Spinal cord (tissue), 10 donors: ENCODE data around the gene KLHDC8B. TPM values are rescaled to one million over a fixed set of nuclear protein-coding genes. Genes with fewer than 3 reads are reported as not detected.
A peak's percentile ranks its signal among the peaks of the same experiment; 100 is the strongest.
"Not testable (repeated sequence)": the region's sequence is repeated elsewhere in the genome, so short reads cannot be mapped to it uniquely, and the experiment has no call there.

Experiments
- DNase-seq, 6 donors: peaks; one replicate each; pipeline versions ENCODE4 v3.0.0 to v3.0.0-alpha.2; 2013 to 2015; ENCODE audit warnings: low spot score in 6 of 6, low read depth in 4 of 6
- H3K27ac ChIP-seq: one replicate; pipeline ENCODE4 v1.5.1; 2013; ENCODE audit warnings: low read depth, low read length, control low read depth
- H3K27me3 ChIP-seq: one replicate; pipeline ENCODE4 v1.6.1; 2013; ENCODE audit warnings: low read length; ENCODE audit not compliant: control insufficient read depth, insufficient read depth
- H3K36me3 ChIP-seq: one replicate; pipeline ENCODE4 v1.6.1; 2013; ENCODE audit warnings: low read length; ENCODE audit not compliant: control insufficient read depth, insufficient read depth
- H3K4me1 ChIP-seq: one replicate; pipeline ENCODE4 v1.6.1; 2013; ENCODE audit warnings: low read length; ENCODE audit not compliant: control insufficient read depth, insufficient read depth
- H3K4me3 ChIP-seq: one replicate; pipeline ENCODE4 v1.5.1; 2013; ENCODE audit warnings: low read depth, low read length, control low read depth
- H3K9me3 ChIP-seq: one replicate; pipeline ENCODE4 v1.6.1; 2013; ENCODE audit warnings: low read length; ENCODE audit not compliant: control insufficient read depth, insufficient read depth
- whole genome bisulfite sequencing: methylation state at CpG from one replicate; pipeline ENCODE4 v1.1.5; 2013; ENCODE audit warnings: missing lambda C conversion rate; ENCODE audit not compliant: insufficient coverage; 5-methylcytosine and 5-hydroxymethylcytosine counted together
- polyA plus RNA-seq, 2 donors: library from polyadenylated mRNA; unstranded; fragments of 120-200 nt; gene quantifications; one replicate each; pipeline ENCODE4 v1.2.1, GENCODE V29; 2013; ENCODE audit not compliant: insufficient read length in 2 of 2
- total RNA-seq, 2 donors: library from RNA; depleted of rRNA in 1 of 2; stranded (reverse); fragments of 120-200 nt in 1 of 2; fragments of >200 nt in 1 of 2; gene quantifications; one replicate each; pipeline versions ENCODE4 v1.2.3 to v1.2.4, GENCODE V29; 2013 to 2014
- donor health status: healthy.

KLHDC8B gene
- total and polyA plus RNA-seq, 4 donors: 20.0 to 61.6 (median 36.7) TPM

DNA sequence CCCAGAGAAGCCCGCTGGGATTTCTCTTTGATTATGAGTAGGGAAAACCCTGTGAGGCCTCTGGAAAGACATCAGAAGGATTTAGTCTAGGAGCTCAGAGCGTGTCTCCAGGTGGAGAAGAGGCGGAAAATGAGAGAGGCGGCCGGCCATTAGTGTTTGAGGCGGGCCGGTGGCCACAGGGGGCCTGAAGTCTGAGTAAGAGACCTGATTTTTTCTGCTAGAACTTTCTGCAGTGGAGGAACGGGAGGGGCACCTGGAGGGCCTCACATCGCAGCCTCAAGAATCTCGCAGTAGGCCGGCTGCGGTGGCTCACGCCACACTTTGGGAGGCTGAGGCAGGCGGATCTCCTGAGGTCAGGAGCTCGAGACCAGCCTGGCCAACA, 28.5 kb downstream of the KLHDC8B start:
- Histone ChIP-seq H3K4me3 (peak overlapping the region; percentile 24), H3K9me3 (no peaks in the 10 kb centered on the region), H3K27ac (no peak overlapping the region), H3K4me1 (peaks cover 16% of the 10 kb centered on the region), H3K27me3 (no peaks in the 10 kb centered on the region), H3K36me3 (no peaks in the 10 kb centered on the region)
- no peak for DNase-seq
- WGBS: 65% methylated on average over 14 of the region's 15 CpGs

GRCh38 chr3:49213541-49213943, 42.1 kb downstream of the KLHDC8B start:
- Histone ChIP-seq H3K27ac (no peak overlapping the region), H3K9me3 (no peaks in the 10 kb centered on the region), H3K4me1 (peaks cover 8% of the 10 kb centered on the region), H3K36me3 (peaks cover 4% of the 10 kb centered on the region), H3K4me3 (no peak overlapping the region), H3K27me3 (no peaks in the 10 kb centered on the region)
- 97% methylated on average over 13 of the region's 15 CpGs for WGBS
- DNase-seq: no peak

DNA sequence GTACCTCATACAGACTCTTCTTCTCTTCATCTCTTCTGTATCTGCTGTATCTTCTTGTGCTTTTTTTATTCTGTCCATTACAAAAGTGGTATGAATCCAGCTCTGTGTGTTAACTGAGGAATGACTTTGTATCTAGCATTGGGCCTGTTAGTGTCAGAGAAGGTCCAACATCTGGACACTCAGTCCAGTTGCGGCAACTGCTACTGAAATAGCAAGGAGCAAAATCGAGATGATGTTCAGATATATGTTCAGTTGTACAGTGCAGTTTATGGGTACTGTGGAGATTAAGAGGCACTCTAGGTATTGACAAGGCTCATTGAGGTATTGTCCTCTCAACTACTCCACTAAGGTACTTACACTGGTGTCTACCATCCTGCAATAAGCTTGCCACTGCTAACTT, 42.6 kb downstream of the KLHDC8B start:
- no peak for DNase-seq
- Histone ChIP-seq H3K4me1 (peaks cover 8% of the 10 kb centered on the region), H3K27me3 (no peaks in the 10 kb centered on the region), H3K36me3 (peaks cover 4% of the 10 kb centered on the region), H3K4me3 (no peak overlapping the region), H3K27ac (no peak overlapping the region), H3K9me3 (no peaks in the 10 kb centered on the region)
- WGBS: 100% methylated on average over 1 of the region's 2 CpGs

GRCh38 chr3:49216687-49217086, 45.3 kb downstream of the KLHDC8B start:
- not testable (repeated sequence) for H3K4me1 ChIP-seq, DNase-seq, H3K27me3 ChIP-seq, H3K9me3 ChIP-seq, H3K4me3 ChIP-seq, H3K36me3 ChIP-seq, H3K27ac ChIP-seq
- no CpG with 5 or more reads among the region's 3 CpGs for WGBS

- H3K27ac ChIP-seq, H3K27me3 ChIP-seq, H3K4me1 ChIP-seq, H3K36me3 ChIP-seq, DNase-seq, H3K4me3 ChIP-seq, H3K9me3 ChIP-seq: not testable (repeated sequence)
Observed at GRCh38 chr3:49217108-49217507, 45.7 kb downstream of the KLHDC8B start.

DNA sequence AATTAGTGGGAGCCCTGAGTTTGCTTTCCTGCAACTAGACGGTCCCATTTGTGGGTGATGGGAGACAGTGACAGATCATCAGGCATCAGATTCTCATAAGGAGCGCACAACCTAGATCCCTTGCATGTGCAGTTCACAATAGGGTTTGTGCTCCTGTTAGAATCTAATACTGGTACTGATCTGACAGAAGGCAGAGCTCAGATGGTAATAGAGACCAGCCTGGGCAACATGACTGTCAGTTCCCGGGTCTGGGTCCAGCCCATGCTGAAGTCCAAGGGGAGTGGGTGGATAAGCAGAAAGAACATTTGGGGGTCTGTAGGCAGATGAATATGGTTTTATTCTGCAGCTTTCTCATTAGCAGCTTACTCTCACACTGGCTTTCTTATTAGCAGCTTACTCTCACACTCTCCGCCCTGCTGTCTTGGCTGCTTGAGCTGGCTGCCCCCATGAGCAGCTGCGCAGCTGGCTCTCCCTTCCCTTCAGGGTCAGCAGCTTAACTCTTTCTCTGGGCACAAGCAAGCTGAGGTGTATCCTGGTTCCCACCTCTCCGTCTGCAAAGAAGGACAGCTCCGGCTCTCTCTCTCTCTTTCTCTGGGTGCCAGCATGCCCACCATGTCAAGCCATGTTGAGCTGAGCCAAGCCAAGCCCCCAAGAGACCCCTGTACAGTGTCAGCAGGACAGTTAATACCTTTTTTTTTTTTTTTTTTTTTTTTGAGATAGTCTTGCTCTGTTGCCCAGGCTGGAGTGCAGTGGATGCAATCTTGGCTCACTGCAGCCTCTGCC, 46.5 kb downstream of the KLHDC8B start:
- Histone ChIP-seq H3K4me3 (no peak overlapping the region), H3K36me3 (peaks cover 4% of the 10 kb centered on the region), H3K9me3 (no peaks in the 10 kb centered on the region), H3K27me3 (no peaks in the 10 kb centered on the region), H3K4me1 (peaks cover 8% of the 10 kb centered on the region), H3K27ac (peak overlapping the region; percentile 35)
- DNase-seq: peak in 2 of 6 donors; percentile 31 to 62
- 55% methylated on average over 7 of the region's 7 CpGs for WGBS

DNA sequence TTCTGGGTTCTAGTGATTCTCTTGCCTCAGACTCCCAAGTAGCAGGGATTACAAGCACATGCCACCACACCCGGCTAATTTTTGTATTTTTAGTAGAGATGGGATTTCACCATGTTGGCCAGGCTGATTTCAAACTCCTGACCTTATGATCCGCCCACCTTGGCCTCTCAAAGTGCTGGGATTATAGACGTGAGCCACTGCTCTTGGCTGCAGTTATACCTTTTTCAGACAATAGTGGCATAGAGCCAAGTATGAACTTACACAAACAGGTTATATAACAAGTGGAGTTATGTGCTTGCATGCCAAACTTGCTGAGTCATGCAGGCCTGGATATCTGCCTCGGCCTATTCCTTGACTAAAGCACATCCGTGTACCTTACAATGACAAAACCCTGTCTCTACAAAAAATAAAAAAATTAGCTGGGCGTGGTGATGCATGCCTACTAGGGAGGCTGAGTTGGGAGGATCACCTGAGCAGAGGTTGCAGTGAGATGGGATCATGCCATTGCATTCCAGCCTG, 47.1 kb downstream of the KLHDC8B start:
- H3K36me3 ChIP-seq, H3K4me3 ChIP-seq, H3K27me3 ChIP-seq, H3K9me3 ChIP-seq, H3K4me1 ChIP-seq: not testable (repeated sequence)
- peak in 1 of 6 donors; percentile 54 for DNase-seq
- peak overlapping the region; percentile 35 for H3K27ac ChIP-seq
- 43% methylated on average over 4 of the region's 6 CpGs for WGBS

- no peaks in the 10 kb centered on the region for H3K36me3 ChIP-seq
- H3K4me3 ChIP-seq: no peak overlapping the region
- no peaks in the 10 kb centered on the region for H3K27me3 ChIP-seq
- H3K27ac ChIP-seq: no peak overlapping the region
- H3K9me3 ChIP-seq: no peaks in the 10 kb centered on the region
- WGBS: 100% methylated on average over 1 of the region's 6 CpGs
- H3K4me1 ChIP-seq: peaks cover 8% of the 10 kb centered on the region
- DNase-seq: no peak
Observed at GRCh38 chr3:49219132-49219531, 47.7 kb downstream of the KLHDC8B start.

GRCh38 chr3:49220985-49221563, 49.7 kb downstream of the KLHDC8B start:
- not testable (repeated sequence) for H3K27ac ChIP-seq, H3K4me1 ChIP-seq, H3K9me3 ChIP-seq, DNase-seq, H3K4me3 ChIP-seq, H3K36me3 ChIP-seq, H3K27me3 ChIP-seq
- WGBS: no CpG with 5 or more reads among the region's 6 CpGs

DNA sequence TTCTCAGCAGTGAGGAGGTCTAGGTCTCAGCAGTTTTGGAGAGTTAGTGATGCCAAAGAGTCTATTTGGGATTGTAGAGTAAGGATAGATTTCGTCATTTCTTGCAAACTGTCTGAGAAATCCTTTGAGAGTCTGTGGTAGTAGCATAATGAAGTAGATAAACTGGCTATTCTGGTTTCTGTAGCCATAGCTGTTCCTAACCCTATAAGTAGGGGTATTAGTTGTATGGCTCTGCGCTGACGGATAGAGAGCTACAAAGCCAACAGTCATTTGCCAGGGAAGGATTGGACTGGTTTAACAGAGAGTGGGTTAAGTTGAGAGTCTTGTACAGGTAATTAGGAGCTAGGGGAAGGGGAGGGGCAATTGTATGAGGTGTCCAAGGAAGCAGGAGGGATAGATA, 50.6 kb downstream of the KLHDC8B start:
- Histone ChIP-seq H3K4me3 (no peak overlapping the region), H3K9me3 (no peaks in the 10 kb centered on the region), H3K27me3 (no peaks in the 10 kb centered on the region), H3K27ac (no peak overlapping the region), H3K36me3 (no peaks in the 10 kb centered on the region), H3K4me1 (peaks cover 8% of the 10 kb centered on the region)
- DNase-seq: no peak
- WGBS: 100% methylated on average over 3 of the region's 3 CpGs
